GM18498 (cell line): ENCODE results near the gene SPDYE1.
"Not testable (repeated sequence)": the region's sequence is repeated elsewhere in the genome, so short reads cannot be mapped to it uniquely, and the experiment has no call there.

Source experiments
- ATAC-seq: cut with Tn5 transposase; IDR thresholded peaks from one replicate; pipeline ENCODE4 v1.9.1; 2021; ENCODE audit warnings: mild to moderate bottlenecking, moderate library complexity; ENCODE audit not compliant: unreplicated experiment

Gene SPDYE1, protein sequence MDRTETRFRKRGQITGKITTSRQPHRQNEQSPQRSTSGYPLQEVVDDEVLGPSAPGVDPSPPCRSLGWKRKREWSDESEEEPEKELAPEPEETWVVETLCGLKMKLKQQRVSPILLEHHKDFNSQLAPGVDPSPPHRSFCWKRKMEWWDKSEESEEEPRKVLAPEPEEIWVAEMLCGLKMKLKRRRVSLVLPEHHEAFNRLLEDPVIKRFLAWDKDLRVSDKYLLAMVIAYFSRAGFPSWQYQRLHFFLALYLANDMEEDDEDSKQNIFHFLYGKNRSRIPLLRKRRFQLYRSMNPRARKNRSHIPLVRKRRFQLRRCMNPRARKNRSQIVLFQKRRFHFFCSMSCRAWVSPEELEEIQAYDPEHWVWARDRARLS

DNA sequence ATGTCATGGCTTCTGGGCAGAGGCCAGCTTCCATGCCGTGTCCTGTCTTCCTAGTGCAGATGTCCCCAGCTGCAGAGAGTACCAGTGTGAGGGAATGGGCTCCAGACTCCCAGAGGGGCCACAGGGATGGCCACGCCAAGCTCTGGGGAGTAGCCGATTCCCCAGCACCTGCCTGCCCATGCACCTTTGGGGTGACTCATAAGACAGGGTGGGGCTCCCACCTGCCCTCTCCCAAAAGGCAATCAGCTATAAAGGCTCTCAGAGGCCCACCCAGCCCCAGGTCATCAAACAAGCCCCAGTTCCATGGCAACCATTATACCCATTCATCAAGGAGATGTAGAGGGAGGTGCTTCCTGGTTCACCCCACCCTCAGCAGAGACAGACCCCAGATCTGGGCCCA lies at the start of gene SPDYE1:
Gene SPDYE1 (plus strand): TSS at position 366 of the 400 bp plus-strand sequence. CDS start 2,053 bp downstream, outside the sequence.
- ATAC-seq: not testable (repeated sequence)

DNA sequence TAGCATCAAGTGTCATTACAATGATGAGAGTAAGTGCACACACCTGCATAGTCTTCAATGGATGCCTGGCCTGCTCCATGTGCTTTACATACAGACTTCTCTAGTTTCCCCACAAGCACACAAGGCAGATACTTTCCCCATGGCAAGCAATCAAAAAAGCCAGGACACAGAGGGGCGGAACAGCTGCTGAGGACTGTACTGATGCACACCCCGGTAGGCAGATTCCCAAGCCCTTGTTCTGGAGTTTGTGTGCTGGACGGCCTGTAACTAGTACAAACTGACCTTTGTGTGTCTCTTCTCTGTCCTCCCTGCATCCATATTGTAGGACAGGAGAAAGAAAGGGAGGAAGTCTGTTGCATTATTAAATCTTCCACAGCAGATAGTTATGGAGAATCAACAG lies 45.7 kb upstream of the SPDYE1 start:
- ATAC-seq: no peak

DNA sequence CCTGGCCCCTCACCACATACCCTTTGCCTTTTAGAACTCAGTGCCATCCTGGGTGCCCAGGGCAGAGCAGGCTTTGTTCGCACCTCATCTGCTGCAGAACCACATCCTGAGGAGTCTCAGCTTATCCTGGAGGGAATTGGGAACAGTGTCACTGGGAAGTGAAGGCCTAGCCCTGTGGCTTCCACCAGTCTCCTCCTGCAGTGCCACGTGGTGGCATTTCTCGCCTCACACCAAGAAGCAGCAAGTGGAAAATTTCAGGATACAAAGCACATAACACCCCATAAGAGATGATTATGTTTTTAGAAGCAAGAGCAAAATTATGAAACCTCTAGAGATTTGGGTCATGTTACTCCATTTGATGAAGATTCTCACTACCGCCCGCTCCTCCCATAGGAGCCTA lies 44.6 kb upstream of the SPDYE1 start:
- no peak for ATAC-seq

DNA sequence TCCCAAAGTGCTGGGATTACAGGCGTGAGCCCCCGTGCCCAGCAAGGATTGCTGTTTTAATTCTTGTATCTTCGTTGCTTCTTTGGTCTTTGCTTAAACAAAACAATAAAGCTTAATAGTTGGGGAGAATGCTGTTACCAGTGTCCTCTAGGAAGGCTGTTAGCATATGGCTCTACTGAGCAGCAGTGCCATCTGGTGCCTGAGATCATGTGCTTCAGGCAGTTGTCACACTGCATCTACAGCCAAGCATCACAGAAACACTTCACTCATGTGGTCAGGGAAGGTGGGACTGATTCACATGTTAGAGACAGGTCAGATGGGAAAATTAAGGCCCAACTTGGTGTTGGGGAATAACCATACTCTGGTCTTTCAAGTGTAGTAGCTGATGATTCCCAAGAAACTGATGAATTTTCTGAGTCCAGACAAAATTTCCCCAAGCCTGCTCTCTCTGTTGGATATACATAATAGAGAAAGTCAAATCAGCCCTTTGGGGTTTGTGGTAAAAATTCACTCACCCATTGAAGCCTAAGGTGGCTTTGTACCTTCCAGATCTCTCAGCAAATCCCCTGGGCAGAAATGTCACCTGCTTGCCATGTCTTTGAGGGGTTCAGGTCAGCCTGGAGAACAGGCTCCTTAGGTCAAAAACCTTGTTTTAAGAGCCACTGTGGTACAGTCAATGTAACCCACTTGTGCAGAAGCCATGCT lies 43.0 kb upstream of the SPDYE1 start:
- ATAC-seq: peak; percentile 63

DNA sequence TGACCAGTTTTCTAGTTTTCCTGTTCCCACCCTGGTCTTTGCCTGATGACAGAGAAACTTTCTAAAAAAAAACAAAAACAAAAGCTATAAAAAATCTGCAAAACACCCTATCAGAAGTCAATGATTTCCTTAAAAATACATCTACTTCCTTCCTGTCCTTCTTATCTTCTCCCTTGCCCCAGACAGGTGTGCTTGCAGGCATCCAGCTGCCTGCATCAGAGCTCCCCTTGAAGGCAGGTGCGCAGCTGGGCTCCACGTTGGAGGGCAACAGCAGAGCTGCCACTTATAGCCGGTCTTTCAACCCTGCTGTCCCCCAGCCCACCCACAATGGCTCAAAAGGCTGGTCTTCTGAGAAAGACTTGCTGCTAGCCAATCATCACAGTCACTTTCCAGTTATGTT lies 41.7 kb upstream of the SPDYE1 start:
- no peak for ATAC-seq

DNA sequence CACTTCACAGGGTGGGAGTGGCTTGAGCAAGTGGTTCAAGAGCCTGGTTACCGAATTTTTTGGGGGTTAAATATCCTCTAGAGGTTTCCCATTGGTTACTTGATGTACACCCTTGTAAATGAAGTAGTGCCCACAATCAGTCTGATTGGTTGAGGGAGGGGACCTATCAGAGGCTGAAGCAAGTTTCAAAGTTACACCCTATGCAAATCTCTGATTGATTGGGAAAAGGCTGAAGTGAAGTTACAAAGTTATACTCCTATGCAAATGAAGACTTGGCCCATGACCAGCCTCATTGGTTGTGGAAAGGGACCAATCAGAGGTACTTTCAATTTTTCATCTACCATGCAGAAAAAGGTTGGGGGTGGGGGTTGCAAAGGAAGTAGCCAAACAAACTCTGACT lies 36.8 kb upstream of the SPDYE1 start:
- no peak for ATAC-seq

DNA sequence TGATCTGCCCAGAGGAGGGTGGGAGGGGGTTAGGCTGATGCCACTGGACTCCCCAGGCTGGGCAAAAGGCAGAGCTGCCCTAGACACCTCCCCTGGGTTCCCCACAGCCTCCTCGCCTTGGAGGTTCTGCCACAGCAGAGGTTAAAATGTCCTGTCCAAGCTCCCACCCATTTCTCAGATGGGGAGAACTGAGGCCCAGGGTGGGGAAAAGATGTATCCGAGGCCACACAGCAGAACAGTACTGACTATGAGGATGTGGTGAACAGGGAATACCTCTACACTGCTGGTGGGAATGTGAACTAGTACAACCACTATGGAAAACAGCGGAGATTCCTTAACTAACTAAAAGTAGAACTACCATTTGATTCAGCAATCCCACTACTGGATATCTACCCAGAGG lies 31.3 kb upstream of the SPDYE1 start:
- ATAC-seq: not testable (repeated sequence)

DNA sequence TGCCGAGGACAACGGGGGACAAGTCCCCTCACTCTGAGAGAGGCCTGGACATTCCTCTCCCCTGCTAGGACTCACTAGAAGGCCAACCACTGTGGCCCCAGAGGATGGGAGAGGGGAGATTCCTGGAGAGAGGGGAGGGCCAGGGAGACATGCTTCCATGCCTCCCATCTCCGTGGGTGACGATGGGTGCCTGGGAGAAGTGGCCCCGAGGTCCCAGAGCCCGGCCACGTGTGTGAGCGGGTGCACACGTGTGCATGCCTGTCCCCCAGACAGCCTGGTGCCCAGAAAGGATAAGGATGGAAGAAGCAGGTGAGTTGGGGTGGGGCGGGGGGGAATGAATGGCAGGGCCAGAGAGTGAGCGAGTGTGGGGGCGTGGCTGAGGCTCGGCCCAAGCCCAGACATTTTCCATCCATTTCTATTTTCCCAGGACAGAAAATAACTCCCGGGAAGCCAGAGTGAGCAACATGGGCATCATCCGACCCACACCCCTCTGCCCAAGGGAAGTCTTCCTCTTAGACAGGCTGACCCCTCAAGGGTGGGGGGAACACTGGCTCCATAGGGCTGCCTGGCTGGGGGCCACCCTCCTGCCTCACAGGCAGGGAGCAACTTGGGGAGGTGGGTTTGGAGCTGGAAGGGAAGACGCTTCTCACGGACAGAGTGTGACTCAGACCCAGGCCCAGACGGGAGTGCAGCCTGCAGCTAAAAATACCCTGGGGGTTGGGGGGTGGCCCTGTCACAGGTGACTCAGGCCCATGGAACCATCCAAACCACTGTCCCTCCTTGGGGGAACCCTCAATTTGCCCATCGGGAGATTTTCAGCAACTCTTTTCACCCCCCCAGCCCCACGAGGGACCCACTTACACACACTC lies 29.3 kb upstream of the SPDYE1 start:
- not testable (repeated sequence) for ATAC-seq

DNA sequence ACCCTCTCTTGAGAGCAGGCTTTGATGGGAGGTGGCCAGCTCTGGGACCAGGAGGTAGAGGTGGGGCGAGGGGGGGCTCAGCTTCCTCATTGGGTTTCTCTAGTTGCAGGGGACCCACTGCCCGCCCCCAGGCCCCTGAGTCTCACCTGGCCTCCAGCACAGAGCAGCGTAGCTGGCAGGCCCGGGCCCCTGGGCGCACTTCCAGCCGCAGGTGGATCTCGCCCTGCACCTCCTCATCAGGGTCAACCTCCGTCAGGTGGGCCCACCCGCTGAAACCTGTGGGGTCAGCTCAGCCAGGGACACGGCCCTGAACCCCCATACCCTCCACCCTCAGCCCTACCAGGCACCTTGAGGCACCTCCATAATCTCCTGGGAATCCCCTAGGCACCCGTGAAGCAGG lies 28.1 kb upstream of the SPDYE1 start:
- ATAC-seq: not testable (repeated sequence)

DNA sequence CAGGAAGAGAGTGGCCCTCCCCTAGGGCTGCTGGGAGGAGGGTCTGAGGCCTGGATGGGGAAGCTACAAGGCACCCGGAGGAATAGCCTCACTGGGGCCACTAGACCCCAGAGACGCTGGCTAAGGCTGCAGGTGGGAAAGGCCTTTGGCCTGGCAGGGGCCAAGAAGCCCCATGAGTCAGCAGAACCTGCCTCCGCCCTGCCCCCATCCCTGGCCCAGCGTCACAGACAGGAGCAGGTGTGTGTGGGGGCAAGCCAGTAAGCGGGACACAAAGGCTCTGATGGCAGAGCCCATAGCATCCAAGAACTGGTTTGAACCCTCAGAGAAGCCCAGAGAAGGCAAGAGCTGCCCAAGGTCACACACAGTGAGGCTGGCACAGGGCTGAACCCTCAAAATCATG lies 27.0 kb upstream of the SPDYE1 start:
- not testable (repeated sequence) for ATAC-seq

DNA sequence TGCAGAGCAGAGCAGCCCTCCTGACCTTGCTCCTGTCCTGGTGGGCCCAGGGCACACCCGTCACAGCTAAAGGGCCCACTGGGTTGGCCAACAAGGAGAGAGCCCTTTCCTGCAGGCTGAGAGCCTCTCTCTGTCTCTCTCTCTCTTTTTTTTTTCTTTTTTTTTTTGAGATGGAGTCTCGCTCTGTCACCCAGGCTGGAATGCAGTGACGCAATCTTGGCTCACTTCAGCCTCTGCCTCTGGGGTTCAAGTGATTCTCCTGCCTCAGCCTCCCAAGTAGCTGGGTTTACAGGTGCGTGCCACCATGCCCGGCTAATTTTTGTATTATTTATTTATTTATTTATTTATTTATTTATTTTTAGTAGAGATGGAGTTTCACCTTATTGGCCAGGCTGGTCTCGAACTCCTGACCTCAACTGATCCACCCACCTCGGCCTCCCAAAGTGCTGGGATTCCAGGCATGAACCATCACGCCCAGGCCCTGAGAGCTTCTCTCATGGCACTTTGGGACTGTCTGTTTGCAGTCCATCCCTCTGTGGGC lies 23.6 kb upstream of the SPDYE1 start:
- ATAC-seq: not testable (repeated sequence)

DNA sequence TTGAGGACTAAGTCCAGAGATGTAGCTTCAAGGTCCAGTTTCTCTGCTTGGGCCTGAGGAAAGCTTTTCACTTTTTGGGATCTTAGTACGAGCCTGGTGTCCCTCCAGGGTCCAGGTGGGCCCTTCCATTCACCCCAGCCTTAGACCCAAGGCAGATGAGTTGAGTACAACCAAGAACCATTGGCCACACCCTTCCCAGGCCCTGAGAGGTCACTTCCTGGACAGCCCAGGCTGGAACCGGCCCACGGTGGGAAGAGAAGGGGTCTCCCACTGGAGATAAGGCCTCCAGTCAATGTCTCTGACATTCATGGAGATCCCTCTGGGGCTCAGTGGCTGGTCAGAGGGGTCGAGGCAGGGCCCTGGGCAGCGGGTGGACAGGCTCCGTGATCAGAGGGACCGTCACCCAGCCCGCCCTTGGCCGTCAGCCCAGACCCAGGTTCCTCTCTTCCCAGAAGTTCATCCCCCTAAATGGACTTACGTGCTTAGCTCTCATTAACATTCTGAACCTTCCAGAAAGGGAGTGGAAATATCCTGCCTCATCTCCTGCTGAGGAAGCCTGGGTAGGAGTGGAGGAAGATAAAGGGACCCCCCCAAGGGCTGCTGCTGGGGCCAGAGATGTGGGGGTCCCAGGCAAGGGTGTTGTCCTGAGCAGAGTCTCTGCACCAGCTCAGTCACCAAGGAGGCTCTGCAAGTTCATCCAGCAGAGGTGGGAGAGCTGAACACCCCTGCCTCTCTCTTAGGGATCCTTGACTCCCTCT lies 22.8 kb upstream of the SPDYE1 start:
- ATAC-seq: not testable (repeated sequence)

DNA sequence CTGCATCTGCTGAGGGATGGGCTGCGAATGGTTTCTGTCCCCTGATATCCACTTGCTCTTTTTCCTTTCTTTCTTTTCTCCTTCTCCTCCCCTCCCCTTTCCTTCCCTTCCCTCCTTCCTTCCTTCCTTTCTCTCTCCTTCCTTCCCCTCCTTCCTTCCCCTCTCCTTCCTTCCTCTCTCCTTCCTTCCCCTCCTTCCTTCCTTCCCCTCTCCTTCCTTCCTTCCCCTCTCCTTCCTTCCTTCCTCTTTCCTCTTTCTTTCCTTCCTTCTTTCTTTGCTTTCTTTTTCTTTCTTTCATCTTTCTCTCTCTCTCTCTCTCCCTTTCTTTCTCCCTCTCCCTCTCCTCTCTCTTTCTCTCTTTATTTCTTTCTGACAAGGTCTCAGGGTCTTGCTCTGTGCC lies 20.2 kb upstream of the SPDYE1 start:
- no peak for ATAC-seq

DNA sequence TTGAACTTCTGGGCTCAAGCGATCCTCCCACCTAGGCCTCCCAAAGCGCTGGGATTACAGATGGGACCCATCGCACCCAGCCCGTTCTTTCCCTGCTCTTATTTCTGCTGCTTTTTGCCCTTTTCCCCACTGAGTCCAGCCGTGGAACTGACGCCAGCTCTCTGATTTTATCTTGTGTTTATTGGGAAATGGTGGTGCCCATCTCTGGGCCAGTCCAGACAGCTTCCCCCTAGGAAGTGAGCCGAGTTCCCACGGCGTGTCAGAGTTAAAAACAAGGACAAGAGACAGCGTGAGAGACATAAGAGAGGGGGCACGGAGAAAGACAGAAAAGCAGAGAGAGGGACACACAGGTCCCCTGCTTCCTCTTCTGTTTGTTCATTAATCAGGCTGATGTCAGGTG lies 19.6 kb upstream of the SPDYE1 start:
- ATAC-seq: not testable (repeated sequence)

DNA sequence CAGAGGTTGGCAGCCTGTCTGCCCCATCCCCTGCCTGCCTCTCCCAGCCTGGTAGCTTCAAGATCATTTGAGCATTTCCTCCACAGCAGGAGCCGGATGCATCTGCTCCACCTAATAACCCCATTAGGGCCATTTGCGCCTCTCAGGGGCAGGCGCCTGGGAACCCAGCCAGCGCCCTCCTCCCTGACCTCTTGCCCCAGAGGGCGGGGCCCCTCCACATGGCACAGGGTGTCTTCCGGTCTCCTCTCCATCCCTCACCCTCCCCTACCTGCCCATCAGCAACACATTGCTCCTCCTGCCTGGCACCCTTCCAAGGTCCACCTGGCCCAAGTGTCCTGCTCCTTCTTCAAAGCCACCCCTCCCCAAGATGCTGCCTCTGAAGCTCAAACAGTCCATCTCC lies 14.8 kb upstream of the SPDYE1 start:
- not testable (repeated sequence) for ATAC-seq

DNA sequence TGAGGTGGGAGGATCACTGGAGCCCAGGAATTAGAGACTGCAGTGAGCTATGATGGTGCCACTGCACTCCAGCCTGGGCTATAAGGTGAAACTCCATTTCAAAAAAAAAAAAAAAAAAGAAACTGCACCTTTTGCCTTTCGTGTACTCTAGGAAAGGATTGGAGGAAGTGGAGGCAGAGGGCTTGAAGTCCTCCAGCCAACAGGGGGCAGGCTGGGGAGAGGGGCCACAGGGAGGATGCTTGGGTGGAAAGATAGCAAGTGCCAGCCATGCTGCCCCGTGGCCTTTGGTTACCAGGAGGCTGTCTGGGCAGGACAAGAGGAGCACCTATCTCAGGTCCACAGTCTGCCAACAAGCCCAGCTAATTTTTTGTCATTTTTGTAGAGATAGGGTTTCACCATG lies 14.0 kb upstream of the SPDYE1 start:
- not testable (repeated sequence) for ATAC-seq

DNA sequence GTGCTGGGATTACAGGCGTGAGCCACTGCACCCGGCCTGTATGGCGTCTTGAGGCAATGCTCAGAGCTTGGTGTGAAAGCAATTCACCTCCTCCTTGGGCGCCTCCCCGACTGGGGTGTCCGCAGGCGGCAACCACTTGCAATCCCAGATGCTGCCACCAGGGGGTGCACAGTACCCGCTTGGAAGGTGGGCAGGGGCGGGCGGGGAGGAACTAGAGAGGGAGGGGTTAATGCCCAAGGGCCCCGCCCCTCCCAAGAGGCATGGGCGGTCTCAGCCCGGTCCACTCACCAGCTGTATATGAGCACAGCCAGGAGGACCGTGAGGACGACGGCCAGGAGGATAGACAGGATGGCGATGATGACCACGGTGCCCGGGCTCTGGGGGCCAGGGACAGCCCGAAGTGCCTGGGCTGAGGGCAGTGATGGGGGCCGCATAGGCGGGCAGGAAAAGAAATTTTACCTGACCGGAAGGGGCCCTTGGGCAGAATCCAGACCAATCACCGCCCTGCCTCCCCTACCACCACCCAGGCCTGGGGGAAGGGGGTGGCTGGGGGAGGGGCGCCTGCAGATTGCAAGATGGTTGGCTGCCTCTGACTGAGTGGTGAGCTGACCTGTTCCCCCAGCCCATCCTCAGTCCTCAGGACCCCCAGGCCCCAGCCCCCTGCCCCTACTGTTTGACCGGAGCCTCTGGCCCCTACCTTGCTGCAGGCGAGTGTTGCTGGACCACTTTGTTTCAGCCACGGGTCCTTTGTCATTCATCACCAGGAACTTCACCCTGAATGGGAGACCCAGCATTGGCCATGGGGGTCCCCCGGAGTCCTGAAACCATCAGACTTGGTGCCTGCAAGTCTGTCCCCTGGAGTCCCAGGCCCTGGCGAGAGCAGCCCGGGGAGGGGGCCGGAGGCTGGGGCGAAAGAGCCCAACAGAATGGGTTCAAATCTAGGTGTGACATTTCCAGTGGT lies 11.5 kb upstream of the SPDYE1 start:
- ATAC-seq: peak; percentile 81

DNA sequence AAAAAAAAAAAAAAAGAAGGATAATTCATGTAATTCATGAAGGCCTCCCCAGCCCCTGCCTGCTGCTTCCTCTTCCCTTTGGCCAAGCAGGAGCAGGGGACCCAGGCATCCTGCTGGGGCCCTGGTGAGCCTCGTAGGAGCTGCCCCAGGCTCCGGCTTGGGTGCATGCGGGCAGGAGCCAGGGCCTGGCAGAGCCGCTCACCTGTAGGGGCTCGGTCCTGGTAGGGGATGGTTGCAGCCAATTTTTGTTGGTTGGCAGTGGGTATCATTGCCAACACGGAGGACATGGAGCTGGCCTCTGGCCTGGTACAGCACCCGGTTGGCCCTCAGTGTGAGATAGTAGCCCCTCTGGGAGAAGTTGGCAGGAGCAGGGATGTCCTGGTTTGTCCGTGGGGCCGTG lies 10.2 kb upstream of the SPDYE1 start:
- not testable (repeated sequence) for ATAC-seq

DNA sequence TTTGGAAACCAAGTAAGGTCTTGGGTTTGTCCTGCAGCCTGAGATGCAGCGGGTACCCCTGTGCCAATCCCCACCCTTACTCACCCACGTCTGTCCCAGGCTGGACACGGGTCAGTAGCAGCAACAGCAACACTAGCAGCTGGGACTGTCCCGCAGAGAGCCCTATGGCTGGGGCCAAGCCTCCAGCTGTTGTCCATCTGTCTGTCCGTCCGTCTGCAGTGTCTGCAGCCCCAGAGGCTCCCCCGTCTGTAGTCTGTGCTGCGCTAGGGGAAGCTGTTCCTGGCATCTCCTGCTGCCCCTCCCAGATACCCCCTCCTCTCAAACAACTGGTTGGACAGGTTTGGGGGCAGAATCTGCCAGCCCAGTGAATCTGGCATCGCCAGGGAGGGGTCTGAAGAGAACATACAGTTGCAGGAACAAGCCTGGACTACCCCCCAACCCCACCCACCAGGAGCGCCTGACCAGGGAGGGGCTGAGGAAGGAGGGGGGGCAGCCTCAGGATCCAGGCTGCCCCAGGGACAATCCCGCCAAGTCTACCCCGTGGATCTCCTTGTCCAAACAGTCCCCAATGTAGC lies 7.6 kb upstream of the SPDYE1 start:
- not testable (repeated sequence) for ATAC-seq
